Measurements from ENCODE around the gene HMGB4. TPM values are rescaled to one million over a fixed set of nuclear protein-coding genes. Genes with fewer than 3 reads are reported as not detected.

The HMGB4 gene
- total and polyA plus RNA-seq, 2 of the 4 experiments (the other 2 are of a cell fraction), result not detected

DNA sequence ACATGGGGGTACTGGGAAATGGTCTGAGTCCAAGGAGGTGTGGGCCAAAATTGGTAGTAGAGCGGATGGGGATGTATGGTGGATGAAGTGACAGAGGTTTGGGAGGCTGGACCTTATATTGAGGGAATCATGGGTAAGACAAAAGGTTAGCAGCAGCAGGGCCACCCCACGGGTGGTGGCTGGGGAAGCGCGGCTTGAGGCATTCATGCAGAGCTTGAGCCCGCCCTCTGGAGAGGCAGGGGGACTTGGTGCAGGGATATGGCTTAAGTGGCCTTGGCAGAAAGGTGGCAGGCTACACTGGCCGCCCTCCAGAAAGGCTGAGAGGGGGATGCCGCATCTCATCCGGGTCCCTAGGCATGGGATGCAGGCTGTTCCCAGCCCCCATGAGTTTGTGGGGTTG is 31.5 kb downstream of the HMGB4 start:
- no peak for TF ChIP-seq SMC3 (IDR thresholded peaks at IDR 0.05; ENCODE audit: low read depth, low read length)
- no peak for TF ChIP-seq POLR2A (IDR thresholded peaks at IDR 0.05; ENCODE audit: low read depth, low read length)
- no peak for TF ChIP-seq NFE2L2 (IDR thresholded peaks at IDR 0.05; ENCODE audit: low read depth, low read length)
- no peak for TF ChIP-seq MAZ (IDR thresholded peaks at IDR 0.05; ENCODE audit: borderline replicate concordance, low read depth, low read length)
- no peak for TF ChIP-seq FOS (IDR thresholded peaks at IDR 0.05; ENCODE audit: low read depth, low read length)
- no peak for TF ChIP-seq RFX5 (IDR thresholded peaks at IDR 0.05; ENCODE audit: low read depth, low read length)
- TF ChIP-seq, protein P1, sequence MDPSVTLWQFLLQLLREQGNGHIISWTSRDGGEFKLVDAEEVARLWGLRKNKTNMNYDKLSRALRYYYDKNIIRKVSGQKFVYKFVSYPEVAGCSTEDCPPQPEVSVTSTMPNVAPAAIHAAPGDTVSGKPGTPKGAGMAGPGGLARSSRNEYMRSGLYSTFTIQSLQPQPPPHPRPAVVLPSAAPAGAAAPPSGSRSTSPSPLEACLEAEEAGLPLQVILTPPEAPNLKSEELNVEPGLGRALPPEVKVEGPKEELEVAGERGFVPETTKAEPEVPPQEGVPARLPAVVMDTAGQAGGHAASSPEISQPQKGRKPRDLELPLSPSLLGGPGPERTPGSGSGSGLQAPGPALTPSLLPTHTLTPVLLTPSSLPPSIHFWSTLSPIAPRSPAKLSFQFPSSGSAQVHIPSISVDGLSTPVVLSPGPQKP (IDR thresholded peaks at IDR 0.05; ENCODE audit: borderline replicate concordance, low read depth, low read length), result no peak
- TF ChIP-seq CEBPB (IDR thresholded peaks at IDR 0.05; ENCODE audit: low read depth, low read length), result no peak
- TF ChIP-seq CTCF (conservative IDR thresholded peaks at IDR 0.05; ENCODE audit: low read depth, low read length), result no peak
- TF ChIP-seq CHD1 (IDR thresholded peaks at IDR 0.05; ENCODE audit: low read depth, low read length), result no peak
- TF ChIP-seq RCOR1 (IDR thresholded peaks at IDR 0.05; ENCODE audit: insufficient replicate concordance, low read length), result no peak
- TF ChIP-seq, protein P2, sequence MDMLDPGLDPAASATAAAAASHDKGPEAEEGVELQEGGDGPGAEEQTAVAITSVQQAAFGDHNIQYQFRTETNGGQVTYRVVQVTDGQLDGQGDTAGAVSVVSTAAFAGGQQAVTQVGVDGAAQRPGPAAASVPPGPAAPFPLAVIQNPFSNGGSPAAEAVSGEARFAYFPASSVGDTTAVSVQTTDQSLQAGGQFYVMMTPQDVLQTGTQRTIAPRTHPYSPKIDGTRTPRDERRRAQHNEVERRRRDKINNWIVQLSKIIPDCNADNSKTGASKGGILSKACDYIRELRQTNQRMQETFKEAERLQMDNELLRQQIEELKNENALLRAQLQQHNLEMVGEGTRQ (IDR thresholded peaks at IDR 0.05; ENCODE audit: low read depth, low read length), result no peak
- no peak for TF ChIP-seq MXI1 (IDR thresholded peaks at IDR 0.05; ENCODE audit: borderline replicate concordance, low read depth, low read length)
- TF ChIP-seq BHLHE40 (IDR thresholded peaks at IDR 0.05; ENCODE audit: low read depth, low read length), result no peak
- no peak for TF ChIP-seq RAD21 (IDR thresholded peaks at IDR 0.05; ENCODE audit: low read length)
- no peak for TF ChIP-seq MAFK (IDR thresholded peaks at IDR 0.05; ENCODE audit: low read depth, low read length)
- Histone ChIP-seq H4K8ac (ENCODE audit: low read depth in 2 of 2, low read length in 2 of 2) (no peak overlapping the region), H3K9me3 (ENCODE audit: control insufficient read depth, insufficient read depth, low read length) (peaks cover 36% of the 10 kb centered on the region), H2AK5ac (ENCODE audit: low read depth, low read length) (no peak overlapping the region), H3K4me2 (ENCODE audit: low read depth, low read length) (no peak overlapping the region), H4K5ac (ENCODE audit: low read depth, low read length) (no peak overlapping the region), H3K4me1 (ENCODE audit: control insufficient read depth, insufficient read depth, low read length) (no peaks in the 10 kb centered on the region; the same call in 1 of the 2 replicates), H3K27ac (ENCODE audit: insufficient read depth, low read length) (no peak overlapping the region), H4K20me1 (ENCODE audit: insufficient read depth, low read length) (no peaks in the 10 kb centered on the region), H3K9me1 (ENCODE audit: insufficient read depth, low read length) (no peaks in the 10 kb centered on the region), H3K9ac (ENCODE audit: low read depth, low read length) (no peak overlapping the region), H2AFZ (replicated peaks; ENCODE audit: low read length, poor library complexity) (peak overlapping the region; percentile 32), H3K14ac (replicated peaks; ENCODE audit: low read depth, low read length) (no peak overlapping the region), H2BK20ac (ENCODE audit: low read depth, low read length) (no peak overlapping the region), H2BK120ac (ENCODE audit: low read depth, low read length) (no peak overlapping the region), H3K23ac (ENCODE audit: low read depth, low read length) (no peak overlapping the region), H4K91ac (ENCODE audit: insufficient read depth, low read depth, low read length) (no peak overlapping the region), H2AK9ac (replicated peaks; ENCODE audit: low read depth, low read length, poor library complexity) (peak overlapping the region; percentile 24), H2BK5ac (ENCODE audit: low read depth, low read length, poor library complexity, severe bottlenecking) (no peak overlapping the region), H3K4me3 (ENCODE audit: insufficient read depth, low read depth, low read length) (no peak overlapping the region), H2BK15ac (ENCODE audit: low read depth, low read length) (no peak overlapping the region), H3K79me1 (ENCODE audit: low read depth in 1 of 2, low read length in 2 of 2) (no peaks in the 10 kb centered on the region), H3K56ac (ENCODE audit: extremely low read depth, insufficient read depth, low read length) (no peak overlapping the region), H3K18ac (ENCODE audit: low read depth, low read length) (no peak overlapping the region), H3K27me3 (ENCODE audit: control insufficient read depth, insufficient read depth, low read length) (no peaks in the 10 kb centered on the region), H3K4ac (ENCODE audit: low read depth, low read length) (no peak overlapping the region), H3K36me3 (ENCODE audit: control insufficient read depth, insufficient read depth, low read length) (no peaks in the 10 kb centered on the region)
- no TSS peak for BruUV-seq (replicated peaks)
- DNase-seq (no peak), ATAC-seq (ENCODE audit: low read depth) (no peak)
- dilution Hi-C loops (cut with HindIII; ENCODE audit: low sequenced_read_pairs, unreplicated experiment) (no loop called here), in situ Hi-C loops (cut with MboI; ENCODE audit: low sequenced_read_pairs) (no loop called here), intact Hi-C loops (cut with micrococcal nuclease) (no loop called here)
- POLR2A ChIA-PET (ENCODE audit: unreplicated experiment), result no interaction called here
- no CpG with 5 or more reads among the region's 8 CpGs for WGBS, 2 experiments (ENCODE audit: extremely low coverage in 2 of 2, insufficient read length in 1 of 2)
- CTCF ChIA-PET, result no interaction called here
